Left renal cortex interstitium (tissue), 4 donors: ENCODE measurements around the gene SPAG5. TPM values are rescaled to one million over a fixed set of nuclear protein-coding genes. Genes with fewer than 3 reads are reported as not detected.

ENCODE experiments used
- DNase-seq, 4 donors: peaks; one replicate each; pipeline ENCODE4 v3.0.0-alpha.2; 2013; ENCODE audit warnings: low read depth in 4 of 4, low spot score in 2 of 4, missing footprints in 1 of 4
- polyA plus RNA-seq, 4 donors: library from polyadenylated mRNA; unstranded; fragments of 120-200 nt; gene quantifications; one replicate each; pipeline ENCODE4 v1.2.1, GENCODE V29; 2013; ENCODE audit not compliant: insufficient read length in 4 of 4

SPAG5 gene
- polyA plus RNA-seq, 4 donors = 41.8 to 71.2 (median 53.9) TPM

GRCh38 chr17:28573521-28573920, 25.3 kb downstream of the SPAG5 start:
- no peak for DNase-seq

- no peak for DNase-seq
Observed at GRCh38 chr17:28573040-28573380, 25.8 kb downstream of the SPAG5 start.

DNA sequence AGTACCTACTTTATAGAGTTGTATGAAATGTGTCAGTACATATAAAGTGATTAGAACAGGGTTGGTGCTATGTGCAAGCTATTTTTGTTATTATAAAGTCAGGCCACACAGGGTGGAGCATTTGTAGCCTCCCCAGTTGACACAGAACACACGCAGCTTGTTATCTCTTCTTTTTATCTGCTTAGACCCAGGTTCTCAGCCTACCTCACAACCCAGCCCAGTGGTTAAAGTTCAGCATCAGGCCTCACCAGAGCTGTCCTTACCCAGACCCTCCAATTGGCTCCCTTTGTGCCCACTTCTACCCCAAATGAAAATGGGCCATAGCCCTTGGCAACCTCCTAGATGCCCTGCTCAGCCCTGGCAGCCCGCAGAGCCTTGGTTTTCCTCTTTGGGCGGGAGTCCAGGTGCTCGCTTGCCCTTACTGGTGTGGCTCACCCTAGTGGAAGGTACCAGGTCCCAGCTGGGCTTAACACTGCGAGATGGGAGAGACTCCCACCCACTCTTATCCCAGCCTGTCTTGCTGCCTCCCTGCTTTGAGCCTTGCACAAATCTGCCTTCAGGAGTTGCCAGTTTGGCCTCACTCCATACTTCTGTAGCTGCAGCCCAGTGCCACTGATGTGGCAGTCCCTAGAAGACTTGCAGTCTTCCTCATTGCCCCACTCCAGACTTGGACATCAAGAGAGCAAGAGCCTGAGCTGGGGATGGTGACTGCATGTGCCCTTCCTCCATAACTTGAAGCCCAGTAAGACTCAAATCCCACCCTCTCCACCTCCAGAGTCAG, 26.4 kb downstream of the SPAG5 start:
- DNase-seq = no peak

DNA sequence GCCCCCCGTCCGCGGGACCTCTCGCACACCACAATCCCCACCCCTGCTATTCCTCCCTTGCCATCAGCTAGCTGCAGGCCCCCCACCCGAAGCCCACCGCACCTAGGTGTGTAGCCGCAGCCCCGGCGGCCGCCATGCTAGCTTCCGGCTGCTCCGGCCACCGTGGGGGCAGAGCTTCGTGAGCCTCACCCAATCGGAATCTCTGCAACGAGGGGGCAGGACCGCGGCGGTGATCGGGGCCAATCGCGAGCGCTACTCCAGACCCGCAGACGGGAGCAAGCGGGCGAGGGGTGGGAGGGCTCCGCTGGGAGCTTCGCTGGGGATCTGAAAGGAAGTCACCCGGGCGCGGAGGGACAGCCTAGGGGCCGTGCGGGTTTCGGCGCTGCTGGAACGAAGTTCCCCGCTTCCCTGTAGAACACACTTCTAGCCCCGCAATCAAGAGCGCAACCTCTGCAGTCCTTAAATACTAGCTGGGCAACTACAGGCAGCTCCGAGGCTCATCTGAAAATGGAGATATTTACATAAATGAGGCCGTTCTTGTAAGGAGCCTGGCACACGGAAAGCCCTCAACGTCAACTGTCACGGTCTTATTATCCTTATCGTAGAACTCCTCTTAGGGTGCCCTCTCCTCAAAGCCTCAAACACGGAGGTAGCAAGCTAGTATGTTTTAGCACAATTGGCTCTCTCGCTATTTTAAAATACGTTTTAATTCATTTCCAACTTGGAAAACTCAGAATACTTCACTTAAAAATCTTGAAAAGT, 27.3 kb downstream of the SPAG5 start, which contains the start of gene PIGS:
TSS of gene PIGS (minus strand) at position 164 of the 762 bp plus-strand sequence. CDS start at position 136, 28 bp downstream.
- peak in 3 of 4 donors; percentile 67 to 83 (median 79) for DNase-seq

GRCh38 chr17:28570716-28571360, 28.0 kb downstream of the SPAG5 start:
- no peak for DNase-seq

GRCh38 chr17:28569446-28569845, 29.4 kb downstream of the SPAG5 start:
- DNase-seq = no peak

- DNase-seq = no peak
Observed at GRCh38 chr17:28567604-28568003, 31.2 kb downstream of the SPAG5 start.

- no peak for DNase-seq
Observed at GRCh38 chr17:28563475-28563874, 35.4 kb downstream of the SPAG5 start.

DNA sequence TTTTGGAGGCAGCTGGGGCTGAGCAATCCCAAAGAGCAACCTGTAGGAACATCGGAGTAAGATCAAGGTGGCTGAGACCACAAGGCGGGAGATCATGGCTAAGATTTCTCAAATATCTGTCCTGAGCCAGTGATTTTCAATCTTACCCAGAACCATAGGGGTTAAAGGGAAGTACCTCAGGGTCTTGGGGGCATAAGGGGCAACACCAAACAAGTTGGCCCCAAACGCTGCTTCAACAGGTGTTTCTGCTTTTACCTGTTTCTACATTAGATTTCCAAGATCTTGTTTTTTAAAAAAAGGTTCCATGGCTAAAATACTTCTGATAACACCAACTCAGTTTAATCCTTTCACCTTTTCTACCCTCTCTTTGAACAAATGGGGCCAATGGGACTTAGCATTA, 43.8 kb downstream of the SPAG5 start:
- DNase-seq = no peak

- DNase-seq = no peak
Observed at GRCh38 chr17:28554565-28554964, 44.3 kb downstream of the SPAG5 start.

GRCh38 chr17:28553000-28553505, 45.8 kb downstream of the SPAG5 start:
- no peak for DNase-seq

DNA sequence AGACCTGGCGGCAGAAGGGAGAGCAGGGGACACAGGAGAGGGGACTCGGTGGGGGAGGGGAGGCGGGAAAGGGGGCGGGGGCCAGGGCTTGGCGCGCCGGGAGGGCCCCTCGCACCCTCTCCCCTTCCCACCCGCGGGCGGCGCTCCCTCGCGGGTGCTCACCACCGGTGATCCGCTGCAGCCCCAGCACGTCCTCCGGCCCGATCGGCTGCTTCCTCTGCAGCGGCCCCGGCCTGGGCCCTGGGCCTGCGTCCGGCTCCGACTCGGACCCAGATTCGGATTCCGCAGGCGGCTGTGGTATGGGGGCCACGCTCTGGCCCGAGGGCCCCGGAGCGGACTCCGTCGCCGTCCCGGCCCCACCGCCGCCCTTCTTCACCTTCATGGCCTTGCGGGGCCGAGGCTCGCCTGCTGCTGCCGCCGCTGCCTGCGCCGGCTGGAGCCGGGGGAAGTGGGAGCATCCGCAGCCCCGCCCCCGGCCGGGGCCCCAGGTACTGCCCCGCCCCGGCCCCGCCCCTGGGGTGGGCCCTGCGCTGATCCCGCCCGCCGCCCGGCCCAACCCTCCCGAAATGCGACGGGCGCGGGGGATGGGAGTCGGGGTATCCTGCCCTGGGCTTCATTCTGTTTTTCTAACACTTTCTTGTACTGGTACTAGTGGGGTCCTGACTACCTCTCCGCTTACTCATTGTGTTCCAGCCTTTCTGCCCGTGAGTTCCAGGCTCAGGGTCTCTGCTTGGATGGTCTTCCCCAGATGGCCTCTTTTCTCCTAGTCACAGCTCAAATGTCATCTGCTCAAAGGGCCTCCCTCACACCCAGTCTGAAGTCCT, 46.4 kb downstream of the SPAG5 start, which contains the start of gene UNC119:
TSS of gene UNC119 (minus strand) at position 449 of the 824 bp plus-strand sequence. CDS start at position 382, 67 bp downstream.
- DNase-seq = peak in 2 of 4 donors; percentile 70 to 74

DNA sequence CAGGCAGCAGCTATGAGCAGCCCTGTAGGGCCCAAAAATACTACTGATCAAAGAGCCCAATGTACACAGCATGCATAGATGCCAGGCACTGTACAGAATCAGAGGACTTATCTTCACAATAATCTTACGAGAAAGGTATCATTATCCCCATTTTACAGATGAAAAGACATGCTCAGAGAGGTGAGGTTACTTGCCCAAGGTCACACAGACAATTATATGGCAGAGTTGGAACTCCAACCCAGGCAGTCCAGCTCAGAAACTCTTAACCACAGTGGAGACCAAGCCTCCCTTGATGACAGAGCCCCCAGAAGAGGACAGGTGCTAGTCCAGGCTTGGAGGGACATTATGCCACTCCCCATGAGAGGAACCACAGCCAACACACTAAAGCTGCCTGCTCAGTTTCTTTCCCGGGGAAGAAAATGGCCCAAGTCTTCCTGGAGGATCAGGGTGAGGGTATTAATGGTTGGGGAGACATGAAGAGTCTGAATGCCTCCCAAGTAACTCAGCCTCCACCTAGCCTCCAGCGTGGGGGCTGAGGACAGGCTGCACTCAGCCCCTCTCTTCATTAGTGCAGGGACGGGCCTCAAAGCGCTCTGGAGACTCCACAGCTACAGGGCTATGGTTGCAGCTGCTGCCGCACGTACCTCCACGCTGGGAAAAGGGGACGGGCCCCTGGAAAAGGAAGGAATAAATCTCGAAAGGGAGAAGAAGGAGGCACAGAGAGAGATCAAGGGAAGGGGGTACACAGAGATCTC, 47.2 kb downstream of the SPAG5 start:
- DNase-seq = peak in 1 of 4 donors; percentile 20

- DNase-seq = no peak
Observed at GRCh38 chr17:28550858-28551257, 48.0 kb downstream of the SPAG5 start.

GRCh38 chr17:28549236-28550132, 49.3 kb downstream of the SPAG5 start:
- no peak for DNase-seq

DNA sequence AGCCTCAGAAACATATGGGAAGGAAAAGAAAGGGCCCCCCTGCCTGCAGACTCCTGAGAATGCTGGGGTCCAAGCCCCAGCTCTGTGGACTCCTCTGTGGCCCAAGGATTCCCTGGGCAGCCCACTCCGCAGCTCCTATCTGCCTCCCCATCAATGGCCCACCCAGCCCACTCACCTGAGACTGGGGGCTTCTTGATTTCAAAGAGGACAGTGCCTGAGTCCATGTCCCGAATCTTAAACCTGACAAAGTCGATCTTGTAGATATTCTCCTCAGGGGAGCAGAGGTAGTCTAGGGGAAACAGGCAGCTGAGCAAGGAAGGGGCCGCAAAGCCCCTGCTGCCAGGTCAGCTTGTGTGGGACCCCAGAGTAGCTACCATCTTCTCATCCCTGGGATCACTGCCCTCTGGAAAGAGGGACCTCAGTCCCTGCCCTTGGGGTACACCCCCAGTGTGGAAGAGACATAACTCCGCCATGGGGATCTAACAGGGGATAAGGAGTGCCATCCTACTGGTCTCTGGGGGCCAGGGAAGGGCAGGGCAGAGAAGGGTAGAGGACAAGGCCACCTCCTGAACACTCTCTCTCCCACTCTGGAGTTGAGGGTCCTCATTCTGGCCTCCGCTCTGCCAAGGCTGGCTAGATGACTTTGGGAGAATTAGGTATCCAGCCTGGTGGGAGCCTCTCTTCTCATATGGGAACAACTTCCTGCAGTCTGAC, 50.3 kb downstream of the SPAG5 start:
- DNase-seq = no peak

DNA sequence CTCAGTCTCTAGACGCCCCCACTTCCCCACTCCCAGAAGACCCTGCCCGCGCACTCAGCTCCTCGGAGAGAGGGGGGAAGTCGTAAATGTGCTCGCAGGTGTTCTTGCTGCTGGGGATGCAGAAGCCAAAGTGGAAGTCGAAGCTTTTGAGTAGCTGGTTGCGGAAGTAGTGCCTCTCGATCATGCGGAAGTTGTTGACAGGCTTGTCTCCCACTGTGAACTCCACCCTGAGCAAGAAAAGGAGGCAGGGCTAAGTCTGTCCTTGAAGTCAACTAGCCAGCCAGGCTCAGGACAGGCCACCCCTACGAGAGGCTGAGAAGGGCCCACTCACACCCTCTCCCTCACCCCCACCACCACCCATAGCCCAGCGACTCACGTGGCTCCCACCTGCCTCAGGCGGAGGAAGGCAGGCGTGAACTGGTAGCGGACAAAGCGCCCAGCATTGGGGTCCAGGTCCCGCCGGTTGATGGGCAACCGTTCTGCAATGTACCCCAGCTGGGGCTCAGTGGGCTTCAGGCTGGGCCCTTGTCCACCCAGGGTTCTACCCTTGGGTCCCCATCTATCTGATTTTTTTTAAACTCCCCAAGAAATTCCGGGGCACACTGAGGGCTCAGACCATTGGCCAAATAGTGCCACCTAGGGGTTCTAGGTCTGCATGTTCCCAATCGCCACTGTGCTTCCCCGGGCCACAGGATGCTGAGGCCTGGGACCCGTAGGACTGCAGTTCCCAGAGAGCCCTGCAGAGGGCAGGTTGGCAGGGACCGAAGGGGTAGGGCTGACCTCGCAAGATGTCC, 51.0 kb downstream of the SPAG5 start:
- peak in 1 of 4 donors; percentile 50 for DNase-seq
